DMS153 treated with DMSO at 0.1 percent for 48 hours (cell line): ENCODE results near the gene OR10P1.
"Not testable (repeated sequence)": the region's sequence is repeated elsewhere in the genome, so short reads cannot be mapped to it uniquely, and the experiment has no call there.

Experiments
- DNase-seq: peaks from one replicate; lab custom pipeline; 2025; ENCODE audit not compliant: unreplicated experiment; lab: John Stamatoyannopoulos, UW

OR10P1 gene

GRCh38 chr12:55636853-55637252 is at the start of gene OR10P1:
Gene OR10P1 (plus strand): TSS chr12:55636892. CDS start chr12:55636892, 0 bp downstream.
- no peak for DNase-seq

GRCh38 chr12:55590152-55590551 is 46.5 kb upstream of the OR10P1 start:
- DNase-seq = not testable (repeated sequence)

GRCh38 chr12:55607821-55608594 is 28.7 kb upstream of the OR10P1 start:
- DNase-seq = no peak

GRCh38 chr12:55610598-55610997 is 26.1 kb upstream of the OR10P1 start:
- no peak for DNase-seq

- DNase-seq = no peak
These were observed 24.0 kb upstream of the OR10P1 start for GRCh38 chr12:55612646-55613045.

- DNase-seq = no peak
These were observed 21.9 kb upstream of the OR10P1 start for GRCh38 chr12:55614764-55615163.

GRCh38 chr12:55619354-55620138 is 17.1 kb upstream of the OR10P1 start:
- DNase-seq = peak; percentile 65

GRCh38 chr12:55624056-55624455 is 12.6 kb upstream of the OR10P1 start:
- DNase-seq = no peak

GRCh38 chr12:55626154-55626553 is 10.5 kb upstream of the OR10P1 start:
- no peak for DNase-seq

- no peak for DNase-seq
These were observed 7.4 kb upstream of the OR10P1 start for GRCh38 chr12:55629058-55629841.

- no peak for DNase-seq
These were observed 5.6 kb upstream of the OR10P1 start for GRCh38 chr12:55631056-55631455.

- no peak for DNase-seq
These were observed 5.0 kb upstream of the OR10P1 start for GRCh38 chr12:55631733-55632132.

GRCh38 chr12:55633151-55633550 is 3.5 kb upstream of the OR10P1 start:
- DNase-seq = no peak

GRCh38 chr12:55636116-55636655 is 506 bp upstream of the OR10P1 start:
- DNase-seq = no peak

GRCh38 chr12:55637467-55637866 is 775 bp downstream of the OR10P1 start:
- no peak for DNase-seq

- no peak for DNase-seq
These were observed 4.9 kb downstream of the OR10P1 start for GRCh38 chr12:55641595-55641994.

GRCh38 chr12:55642267-55642666 is 5.6 kb downstream of the OR10P1 start:
- no peak for DNase-seq

- no peak for DNase-seq
These were observed 6.0 kb downstream of the OR10P1 start for GRCh38 chr12:55642669-55643068.

- DNase-seq = no peak
These were observed 7.9 kb downstream of the OR10P1 start for GRCh38 chr12:55644591-55644990.

- DNase-seq = no peak
These were observed 10.3 kb downstream of the OR10P1 start for GRCh38 chr12:55647027-55647426.

GRCh38 chr12:55650620-55651298 is 14.1 kb downstream of the OR10P1 start:
- DNase-seq = not testable (repeated sequence)
